Muscle layer of colon (tissue), 2 donors: Measurements from ENCODE around the gene EDN2.

Source experiments
- H3K27ac ChIP-seq: one replicate; pipeline ENCODE4 v1.7.0; 2013; ENCODE audit warnings: low read depth, mild to moderate bottlenecking, low read length, moderate library complexity
- H3K27me3 ChIP-seq, 2 donors: one replicate each; pipeline ENCODE4 v1.7.0; 2013; ENCODE audit warnings: low read length in 2 of 2, mild to moderate bottlenecking in 2 of 2; ENCODE audit not compliant: insufficient read depth in 2 of 2, control insufficient read depth in 1 of 2
- H3K36me3 ChIP-seq: one replicate; pipeline ENCODE4 v1.7.0; 2013; ENCODE audit warnings: mild to moderate bottlenecking, low read length; ENCODE audit not compliant: insufficient read depth
- H3K4me1 ChIP-seq: one replicate; pipeline ENCODE4 v1.7.0; 2013; ENCODE audit warnings: mild to moderate bottlenecking, low read length; ENCODE audit not compliant: insufficient read depth
- H3K4me3 ChIP-seq, 2 donors: one replicate each; pipeline ENCODE4 v1.7.0; 2013; ENCODE audit warnings: low read length in 2 of 2, low read depth in 1 of 2, mild to moderate bottlenecking in 1 of 2, moderate library complexity in 1 of 2
- H3K9ac ChIP-seq: one replicate; pipeline ENCODE4 v1.7.0; 2013; ENCODE audit warnings: low read length
- H3K9me3 ChIP-seq: one replicate; pipeline ENCODE4 v1.7.0; 2013; ENCODE audit warnings: mild to moderate bottlenecking, low read length
- donor health status: abdominal sarcoma.
- donor health status: Adenocarcinoma of cecum.

EDN2 gene

GRCh38 chr1:41465741-41466140 lies 18.7 kb downstream of the EDN2 start:
- no peak overlapping the region for H3K4me3 ChIP-seq
- H3K36me3 ChIP-seq: no peaks in the 10 kb centered on the region
- H3K9me3 ChIP-seq: no peaks in the 10 kb centered on the region
- no peak overlapping the region for H3K27ac ChIP-seq
- peaks cover 8% of the 10 kb centered on the region for H3K4me1 ChIP-seq
- no peak overlapping the region for H3K9ac ChIP-seq
- H3K27me3 ChIP-seq: no peaks in the 10 kb centered on the region

DNA sequence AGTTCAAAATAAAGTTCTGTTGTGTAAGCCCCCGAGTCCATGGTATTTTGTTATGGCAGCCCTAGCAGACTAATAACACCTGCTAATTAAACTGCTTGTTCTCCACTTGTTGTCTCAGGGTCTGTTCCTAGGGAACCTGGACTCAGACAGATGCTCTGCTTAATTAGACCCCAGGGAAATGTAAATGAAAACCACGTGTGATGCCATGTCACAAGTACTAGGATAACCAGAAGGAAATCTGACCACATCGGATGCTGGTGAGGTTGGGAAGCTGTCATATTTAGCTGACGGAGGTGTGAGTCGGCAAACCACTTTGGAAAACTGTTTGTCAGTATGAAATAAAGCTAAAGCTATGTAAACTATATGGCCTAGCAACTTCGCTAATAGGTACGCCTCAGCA lies 19.6 kb downstream of the EDN2 start:
- Histone ChIP-seq H3K27ac (no peak overlapping the region), H3K36me3 (no peaks in the 10 kb centered on the region), H3K4me3 (no peak overlapping the region), H3K9me3 (no peaks in the 10 kb centered on the region), H3K27me3 (no peaks in the 10 kb centered on the region), H3K4me1 (peaks cover 8% of the 10 kb centered on the region), H3K9ac (no peak overlapping the region)

GRCh38 chr1:41463516-41463915 lies 21.0 kb downstream of the EDN2 start:
- Histone ChIP-seq H3K4me3 (no peak overlapping the region), H3K27ac (no peak overlapping the region), H3K27me3 (no peaks in the 10 kb centered on the region), H3K36me3 (no peaks in the 10 kb centered on the region), H3K4me1 (peaks cover 8% of the 10 kb centered on the region), H3K9me3 (no peaks in the 10 kb centered on the region), H3K9ac (no peak overlapping the region)

DNA sequence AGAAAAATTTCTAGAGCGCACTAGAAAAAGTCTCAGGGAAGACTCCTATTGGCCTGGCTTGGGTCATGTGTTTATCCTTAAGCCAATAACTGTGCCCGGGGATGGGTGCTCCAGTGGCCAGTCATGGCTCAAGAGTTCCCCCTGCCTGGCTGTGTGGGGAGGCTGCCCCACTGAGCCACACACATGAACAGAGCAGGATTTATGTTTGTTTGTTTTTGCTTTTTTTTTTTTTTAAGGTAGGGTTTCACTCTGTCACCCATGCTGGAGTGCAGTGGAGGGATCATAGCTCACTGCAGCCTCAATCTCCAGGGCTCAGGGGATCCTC lies 21.8 kb downstream of the EDN2 start:
- H3K4me1 ChIP-seq: peaks cover 8% of the 10 kb centered on the region
- H3K4me3 ChIP-seq: no peak overlapping the region
- no peaks in the 10 kb centered on the region for H3K9me3 ChIP-seq
- no peak overlapping the region for H3K9ac ChIP-seq
- H3K36me3 ChIP-seq: no peaks in the 10 kb centered on the region
- H3K27ac ChIP-seq: no peak overlapping the region
- no peaks in the 10 kb centered on the region for H3K27me3 ChIP-seq

DNA sequence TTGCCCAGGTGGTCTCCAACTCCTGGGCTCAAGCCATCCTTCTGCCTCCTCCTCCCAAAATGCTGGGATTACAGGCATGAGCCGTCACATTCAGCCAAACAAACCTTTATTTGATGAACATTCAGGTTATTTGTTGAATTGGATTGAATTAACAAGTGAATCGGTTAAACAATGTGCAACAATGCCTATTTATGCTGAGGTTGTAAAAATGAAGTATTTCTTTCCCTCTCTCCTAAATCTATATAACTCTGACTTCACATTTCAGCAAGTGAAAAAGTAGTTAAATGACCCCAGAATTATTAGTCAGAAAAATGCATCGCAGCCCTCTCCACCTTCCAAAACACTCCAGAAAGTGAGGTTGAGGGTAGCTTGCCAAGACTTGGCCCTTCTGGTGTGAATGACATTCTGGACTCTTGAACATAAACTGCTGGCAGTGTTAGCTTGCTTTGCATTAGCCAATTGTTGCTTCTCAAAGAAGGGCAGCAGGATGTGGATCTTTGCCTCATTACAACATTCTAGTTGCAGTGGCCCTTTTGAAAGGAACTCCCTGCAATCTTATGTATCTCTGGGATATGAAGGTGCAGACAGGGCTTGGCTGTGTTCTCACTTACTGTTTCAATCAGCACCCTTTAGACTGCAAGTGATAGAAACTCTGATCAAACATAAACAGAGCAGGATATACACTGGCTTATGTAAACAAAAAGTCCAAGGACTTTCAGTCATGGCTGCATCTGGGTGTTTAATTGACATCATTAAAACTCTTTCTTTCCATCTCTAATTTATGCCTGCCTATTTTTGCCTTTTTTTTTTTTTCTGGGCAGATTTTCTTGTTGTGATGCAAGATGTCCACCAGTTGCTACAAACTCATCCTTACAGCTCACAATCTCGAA lies 22.4 kb downstream of the EDN2 start:
- Histone ChIP-seq H3K9ac (no peak overlapping the region), H3K4me3 (no peak overlapping the region), H3K27me3 (no peaks in the 10 kb centered on the region), H3K4me1 (peaks cover 14% of the 10 kb centered on the region), H3K27ac (no peak overlapping the region), H3K9me3 (no peaks in the 10 kb centered on the region), H3K36me3 (no peaks in the 10 kb centered on the region)

- no peaks in the 10 kb centered on the region for H3K36me3 ChIP-seq
- no peak overlapping the region for H3K9ac ChIP-seq
- no peaks in the 10 kb centered on the region for H3K9me3 ChIP-seq
- H3K4me3 ChIP-seq: peak overlapping the region in 1 of 2 donors; percentile 2
- peaks cover 28% of the 10 kb centered on the region for H3K4me1 ChIP-seq
- H3K27me3 ChIP-seq: no peaks in the 10 kb centered on the region
- H3K27ac ChIP-seq: no peak overlapping the region
Measured at GRCh38 chr1:41456847-41457540, 27.5 kb downstream of the EDN2 start.

- no peaks in the 10 kb centered on the region for H3K27me3 ChIP-seq
- no peak overlapping the region for H3K4me3 ChIP-seq
- H3K9ac ChIP-seq: no peak overlapping the region
- H3K4me1 ChIP-seq: peaks cover 24% of the 10 kb centered on the region
- H3K36me3 ChIP-seq: no peaks in the 10 kb centered on the region
- peak overlapping the region; percentile 72 for H3K27ac ChIP-seq
- no peaks in the 10 kb centered on the region for H3K9me3 ChIP-seq
Measured at GRCh38 chr1:41455479-41456332, 28.8 kb downstream of the EDN2 start.

DNA sequence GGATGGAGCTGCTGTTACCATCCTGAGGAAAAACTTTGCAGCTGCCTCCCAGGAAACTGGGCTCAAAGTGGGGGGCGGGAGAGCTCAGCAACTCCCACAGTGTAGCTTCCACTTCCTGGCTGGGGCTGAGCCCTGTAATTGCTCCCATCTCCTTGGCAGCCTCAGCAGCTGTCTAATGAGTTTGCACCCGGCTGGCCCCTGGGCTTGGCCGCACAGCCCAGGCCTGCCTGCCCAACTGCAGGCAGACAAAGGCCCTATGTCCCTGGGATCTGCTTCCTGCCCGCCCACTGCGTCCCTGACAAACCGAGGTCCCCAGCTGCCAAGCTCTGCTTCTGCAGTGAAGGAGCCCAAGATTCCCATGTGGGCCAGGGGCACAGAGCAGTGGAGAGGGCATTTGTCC lies 30.1 kb downstream of the EDN2 start:
- Histone ChIP-seq H3K27me3 (no peaks in the 10 kb centered on the region), H3K4me1 (peaks cover 35% of the 10 kb centered on the region), H3K9ac (no peak overlapping the region), H3K9me3 (no peaks in the 10 kb centered on the region), H3K4me3 (no peak overlapping the region), H3K36me3 (no peaks in the 10 kb centered on the region), H3K27ac (no peak overlapping the region)

DNA sequence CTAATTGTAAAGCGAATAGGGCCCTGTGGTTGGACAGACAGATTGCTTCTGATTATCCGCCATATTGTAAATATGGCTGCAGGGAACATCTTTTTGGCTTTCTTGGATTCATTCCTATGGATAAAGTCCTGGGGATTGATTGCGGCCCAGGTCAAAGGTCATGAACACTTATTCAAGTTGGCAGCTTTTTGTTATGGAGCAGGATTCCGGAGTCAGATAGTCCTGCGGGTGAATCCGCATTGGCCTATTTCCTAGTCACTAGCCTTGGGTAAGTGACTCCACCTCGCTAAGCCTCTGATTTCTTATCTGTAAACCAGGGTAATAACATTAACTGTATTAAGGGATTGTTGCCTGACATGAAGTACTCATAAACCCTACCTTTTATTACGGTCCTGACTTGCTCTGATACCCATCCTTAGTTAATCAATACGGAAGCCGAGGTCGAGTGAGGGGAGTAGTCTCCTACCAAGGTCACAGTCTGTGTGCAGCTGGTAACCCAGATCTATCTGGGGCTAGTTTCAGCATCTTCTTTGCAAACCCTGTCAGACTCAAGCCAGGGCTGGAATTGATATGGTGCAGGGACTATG lies 31.7 kb downstream of the EDN2 start:
- Histone ChIP-seq H3K4me3 (no peak overlapping the region), H3K27me3 (no peaks in the 10 kb centered on the region), H3K9ac (no peak overlapping the region), H3K27ac (no peak overlapping the region), H3K4me1 (peaks cover 35% of the 10 kb centered on the region), H3K36me3 (no peaks in the 10 kb centered on the region), H3K9me3 (no peaks in the 10 kb centered on the region)

GRCh38 chr1:41450747-41451285 lies 33.7 kb downstream of the EDN2 start:
- no peaks in the 10 kb centered on the region for H3K27me3 ChIP-seq
- no peak overlapping the region for H3K9ac ChIP-seq
- no peaks in the 10 kb centered on the region for H3K9me3 ChIP-seq
- no peak overlapping the region for H3K27ac ChIP-seq
- H3K4me3 ChIP-seq: no peak overlapping the region
- H3K4me1 ChIP-seq: peaks cover 20% of the 10 kb centered on the region
- no peaks in the 10 kb centered on the region for H3K36me3 ChIP-seq
